HG03520 (cell line): ENCODE data around the gene PEX16.
A peak's percentile ranks its signal among the peaks of the same experiment; 100 is the strongest.

ENCODE experiments used
- ATAC-seq: cut with Tn5 transposase; IDR thresholded peaks from one replicate; pipeline ENCODE4 v1.9.1; 2021; ENCODE audit warnings: mild to moderate bottlenecking, moderate library complexity; ENCODE audit not compliant: unreplicated experiment

The PEX16 gene

GRCh38 chr11:45931739-45932138, 14.1 kb upstream of the PEX16 start:
- ATAC-seq, result no peak

GRCh38 chr11:45930951-45931570, 13.4 kb upstream of the PEX16 start:
- no peak for ATAC-seq

DNA sequence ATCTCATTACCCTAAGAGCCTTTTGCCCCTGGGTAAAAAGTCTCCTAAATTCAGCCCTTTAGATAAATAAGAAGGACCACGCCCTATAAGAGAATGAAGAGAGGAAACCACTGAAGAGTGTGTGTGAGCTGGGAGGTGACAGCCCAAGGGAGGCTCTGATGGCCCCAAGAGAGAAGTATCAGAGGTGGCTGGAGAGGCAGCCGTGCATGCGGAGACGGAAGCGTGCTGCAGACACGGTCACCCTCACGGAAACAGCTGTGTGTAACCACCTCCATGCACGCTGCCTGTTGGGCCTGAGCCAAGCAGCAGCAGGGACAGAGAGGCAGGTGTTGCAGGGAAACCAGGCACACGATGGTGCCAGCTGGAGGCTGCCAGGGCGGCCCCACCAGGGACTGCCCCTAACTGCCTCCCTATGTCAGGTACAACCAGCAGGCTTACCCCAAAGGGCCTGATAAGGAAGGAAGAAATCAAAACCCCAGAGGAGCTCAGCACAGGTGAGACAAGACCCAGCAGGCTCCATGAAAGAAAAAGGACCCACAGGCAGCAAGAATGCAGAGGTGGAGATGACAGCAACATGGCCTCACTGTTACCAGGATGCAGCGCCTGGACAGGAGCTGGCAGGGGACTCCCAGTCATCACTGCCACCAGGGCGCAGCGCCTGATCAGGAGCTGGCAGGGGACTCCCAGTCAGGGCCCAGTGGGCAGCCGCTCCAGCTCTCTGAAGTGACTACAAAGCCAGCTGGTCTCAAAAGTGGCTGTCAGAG, 12.5 kb upstream of the PEX16 start:
- ATAC-seq, result peak; percentile 92

- peak; percentile 12 for ATAC-seq
Observed at GRCh38 chr11:45929486-45930030, 11.9 kb upstream of the PEX16 start.

DNA sequence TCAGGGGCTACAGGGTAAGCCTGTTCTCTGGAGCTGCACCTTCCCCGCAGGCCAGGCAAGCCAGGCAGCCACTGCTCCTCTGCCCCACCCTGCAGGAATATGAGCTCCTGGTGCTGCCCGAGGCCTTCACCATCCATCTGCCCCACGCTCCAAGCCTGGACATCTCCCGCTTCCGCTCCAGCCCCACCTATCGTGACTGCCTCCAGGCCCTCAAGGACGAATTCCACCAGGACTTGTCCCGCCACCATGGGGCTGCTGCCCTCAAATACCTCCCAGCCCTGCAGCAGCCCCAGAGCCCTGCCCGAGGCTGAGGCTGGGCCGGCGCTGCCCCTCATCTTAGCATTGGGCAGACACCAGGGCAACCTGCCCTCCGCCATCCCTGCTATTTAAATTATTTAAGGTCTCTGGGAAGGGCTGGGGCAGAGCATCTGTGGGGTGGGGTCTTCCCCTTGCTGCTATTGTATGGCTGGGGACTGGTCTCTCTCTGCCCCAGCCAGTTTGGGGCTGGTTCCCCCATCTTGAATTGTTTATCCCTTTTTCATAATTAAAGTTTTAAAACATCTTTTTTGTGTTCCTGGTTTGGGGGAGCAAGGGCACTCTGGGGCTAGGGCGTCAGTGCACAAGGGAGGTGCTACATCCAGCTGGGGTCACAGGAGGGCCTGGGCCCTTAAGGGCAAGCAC, 11.0 kb upstream of the PEX16 start:
- ATAC-seq, result no peak

DNA sequence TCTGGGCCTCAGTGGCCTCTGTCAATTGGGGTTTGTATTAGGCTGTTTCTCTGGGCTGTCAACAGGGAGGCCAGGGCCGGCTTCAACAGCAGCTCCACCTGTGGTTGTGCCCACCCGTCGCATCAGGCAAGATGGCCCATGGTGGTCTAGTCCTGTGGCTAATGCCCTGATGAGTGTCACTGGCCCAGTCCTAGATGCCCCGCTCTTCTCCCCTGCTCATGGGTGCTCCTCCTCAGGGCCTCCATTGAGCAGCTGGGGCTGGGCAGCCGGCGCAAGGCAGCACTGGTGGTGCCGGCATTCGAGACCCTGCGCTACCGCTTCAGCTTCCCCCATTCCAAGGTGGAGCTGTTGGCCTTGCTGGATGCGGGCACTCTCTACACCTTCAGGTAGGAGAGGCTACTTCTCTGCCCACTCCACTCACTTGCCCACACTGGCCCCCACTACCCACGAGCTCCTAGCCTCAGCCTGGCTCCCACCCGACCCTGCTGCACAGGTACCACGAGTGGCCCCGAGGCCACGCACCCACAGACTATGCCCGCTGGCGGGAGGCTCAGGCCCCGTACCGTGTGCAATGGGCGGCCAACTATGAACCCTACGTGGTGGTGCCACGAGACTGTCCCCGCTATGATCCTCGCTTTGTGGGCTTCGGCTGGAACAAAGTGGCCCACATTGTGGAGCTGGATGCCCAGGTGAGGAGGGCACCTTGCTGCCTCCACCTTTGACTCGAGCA, 10.2 kb upstream of the PEX16 start:
- ATAC-seq, result no peak

DNA sequence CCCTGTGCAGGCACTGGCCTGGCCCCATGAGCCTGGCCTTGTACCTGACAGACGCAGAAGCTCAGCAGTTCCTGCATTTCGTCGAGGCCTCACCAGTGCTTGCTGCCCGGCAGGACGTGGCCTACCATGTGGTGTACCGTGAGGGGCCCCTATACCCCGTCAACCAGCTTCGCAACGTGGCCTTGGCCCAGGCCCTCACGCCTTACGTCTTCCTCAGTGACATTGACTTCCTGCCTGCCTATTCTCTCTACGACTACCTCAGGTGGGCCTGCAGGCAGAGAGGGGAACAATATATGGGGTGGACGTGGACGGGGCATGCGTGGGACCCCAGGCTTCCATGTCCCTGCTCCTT, 9.6 kb upstream of the PEX16 start:
- no peak for ATAC-seq

DNA sequence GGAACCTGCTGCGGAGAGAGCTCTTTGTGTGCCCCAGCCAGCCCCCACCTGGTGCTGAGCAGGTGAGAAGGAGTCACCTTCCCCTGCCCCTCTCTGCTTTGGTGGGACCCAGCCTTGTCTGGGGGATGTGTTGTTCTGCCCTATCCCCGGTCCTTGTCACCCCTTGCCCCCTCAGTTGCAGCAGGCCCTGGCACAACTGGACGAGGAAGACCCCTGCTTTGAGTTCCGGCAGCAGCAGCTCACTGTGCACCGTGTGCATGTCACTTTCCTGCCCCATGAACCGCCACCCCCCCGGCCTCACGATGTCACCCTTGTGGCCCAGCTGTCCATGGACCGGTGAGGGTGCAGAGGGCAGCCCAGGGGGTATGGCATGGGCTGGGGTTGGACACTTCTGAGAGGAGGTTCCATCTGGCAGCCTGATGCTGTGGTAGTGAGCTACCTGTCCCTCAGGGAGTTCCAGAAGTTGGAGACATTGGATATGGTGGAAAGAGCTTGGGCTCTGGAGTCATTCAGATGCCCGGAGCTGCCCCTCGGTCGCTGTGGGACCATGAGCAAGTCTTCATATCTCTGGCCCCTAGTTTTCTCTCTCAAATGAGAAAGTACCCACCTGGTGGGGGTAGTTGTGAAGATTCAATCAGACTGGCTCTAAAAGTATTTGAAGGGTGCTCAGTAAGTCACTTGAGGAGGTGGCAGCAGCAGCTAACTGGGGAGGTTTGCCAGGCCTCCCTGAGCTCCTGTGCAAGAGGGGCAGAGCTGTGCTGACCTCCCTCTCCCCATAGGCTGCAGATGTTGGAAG, 9.1 kb upstream of the PEX16 start:
- no peak for ATAC-seq

DNA sequence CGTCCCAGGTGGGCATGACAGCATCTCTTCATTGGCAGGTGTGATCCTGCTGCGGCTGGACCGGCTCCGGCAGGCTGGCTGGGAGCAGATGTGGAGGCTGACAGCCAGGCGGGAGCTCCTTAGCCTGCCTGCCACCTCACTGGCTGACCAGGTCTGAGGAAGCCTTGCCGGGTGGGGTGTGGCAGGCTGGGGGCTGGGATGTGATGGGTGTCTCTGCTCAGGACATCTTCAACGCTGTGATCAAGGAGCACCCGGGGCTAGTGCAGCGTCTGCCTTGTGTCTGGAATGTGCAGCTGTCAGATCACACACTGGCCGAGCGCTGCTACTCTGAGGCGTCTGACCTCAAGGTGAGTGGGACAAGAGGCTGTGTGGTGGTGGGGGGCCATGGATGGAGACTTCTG, 8.3 kb upstream of the PEX16 start:
- ATAC-seq, result no peak

- ATAC-seq, result no peak
Observed at GRCh38 chr11:45925550-45925949, 7.9 kb upstream of the PEX16 start.

GRCh38 chr11:45924927-45925326, 7.2 kb upstream of the PEX16 start:
- ATAC-seq, result no peak

- no peak for ATAC-seq
Observed at GRCh38 chr11:45924036-45924915, 6.6 kb upstream of the PEX16 start.

DNA sequence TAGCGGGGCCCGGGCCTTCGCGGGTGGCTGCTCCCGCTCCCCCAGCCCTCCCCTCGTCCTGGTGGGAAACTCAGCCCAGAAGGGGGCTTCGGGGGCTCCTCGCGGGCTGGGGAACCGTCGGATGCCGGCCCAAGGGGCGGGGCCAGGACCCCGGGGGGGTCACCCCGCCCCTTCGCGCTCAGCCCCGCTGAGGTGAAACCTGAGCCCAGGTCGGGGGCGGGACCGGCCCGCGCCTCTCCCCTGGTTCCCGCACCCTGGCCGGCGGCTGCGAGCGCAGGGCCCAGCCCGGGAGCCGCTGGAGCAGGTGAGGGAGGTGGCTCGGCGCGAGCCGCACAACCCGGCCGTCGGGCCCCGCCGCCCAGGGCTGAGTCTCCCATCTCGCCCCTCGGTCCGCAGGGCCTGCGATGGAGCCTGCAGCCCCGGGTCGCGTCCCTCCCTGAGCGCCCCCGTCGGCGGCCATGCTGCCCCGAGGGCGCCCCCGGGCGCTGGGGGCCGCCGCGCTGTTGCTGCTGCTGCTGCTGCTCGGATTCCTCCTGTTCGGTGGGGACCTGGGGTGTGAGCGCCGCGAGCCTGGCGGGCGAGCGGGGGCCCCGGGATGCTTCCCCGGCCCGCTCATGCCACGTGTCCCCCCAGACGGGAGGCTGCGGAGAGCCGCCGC, 4.9 kb upstream of the PEX16 start, which contains the start of gene LARGE2:
Gene LARGE2, plus strand, starts transcription at position 232 of the 658 bp plus-strand sequence. Its CDS starts 227 bp downstream, at position 459.
- no peak for ATAC-seq

DNA sequence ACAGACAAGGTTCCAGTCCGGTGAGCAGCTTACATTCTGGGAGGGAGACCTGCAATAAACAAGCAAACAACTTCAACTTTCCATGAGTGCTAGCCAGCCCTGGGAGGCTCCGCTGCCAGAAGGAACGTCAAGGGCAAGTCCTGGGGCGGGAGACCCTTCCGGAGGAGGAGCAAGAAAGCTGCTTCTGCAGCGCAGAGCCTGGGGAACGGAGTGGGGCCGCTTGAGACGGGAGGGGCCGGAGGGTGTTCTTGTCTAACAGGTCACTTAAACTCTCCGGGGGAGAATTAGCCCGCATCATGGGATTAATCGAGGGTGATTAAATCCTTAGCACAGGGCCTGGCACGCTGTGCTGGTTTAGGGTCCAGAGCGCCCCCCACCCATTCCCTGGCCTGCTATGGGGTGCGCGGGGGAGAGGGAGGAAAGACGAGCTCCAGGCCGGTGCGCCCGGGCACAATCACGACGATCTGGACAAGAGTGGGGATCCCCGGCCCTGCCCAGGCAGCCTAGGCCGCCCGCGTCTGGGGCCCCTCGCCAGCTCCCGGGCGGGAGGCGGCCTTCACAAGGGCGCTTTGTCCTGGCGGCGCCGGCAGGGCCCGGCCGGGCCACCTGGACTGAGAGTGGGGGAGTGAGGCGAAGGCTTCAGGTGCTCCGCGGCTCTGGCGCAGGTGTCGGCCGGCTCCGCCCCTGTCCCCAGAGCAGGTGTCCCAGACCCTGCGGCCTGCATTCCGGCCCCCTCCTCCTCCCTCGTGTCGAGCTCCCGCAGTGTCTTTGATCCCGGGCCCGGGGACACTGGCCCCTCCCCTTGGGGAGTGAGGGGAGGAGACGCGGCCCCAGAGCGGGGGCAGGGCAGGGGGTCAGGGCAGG, 4.1 kb upstream of the PEX16 start:
- no peak for ATAC-seq

GRCh38 chr11:45920531-45921477, 3.1 kb upstream of the PEX16 start:
- ATAC-seq, result no peak

DNA sequence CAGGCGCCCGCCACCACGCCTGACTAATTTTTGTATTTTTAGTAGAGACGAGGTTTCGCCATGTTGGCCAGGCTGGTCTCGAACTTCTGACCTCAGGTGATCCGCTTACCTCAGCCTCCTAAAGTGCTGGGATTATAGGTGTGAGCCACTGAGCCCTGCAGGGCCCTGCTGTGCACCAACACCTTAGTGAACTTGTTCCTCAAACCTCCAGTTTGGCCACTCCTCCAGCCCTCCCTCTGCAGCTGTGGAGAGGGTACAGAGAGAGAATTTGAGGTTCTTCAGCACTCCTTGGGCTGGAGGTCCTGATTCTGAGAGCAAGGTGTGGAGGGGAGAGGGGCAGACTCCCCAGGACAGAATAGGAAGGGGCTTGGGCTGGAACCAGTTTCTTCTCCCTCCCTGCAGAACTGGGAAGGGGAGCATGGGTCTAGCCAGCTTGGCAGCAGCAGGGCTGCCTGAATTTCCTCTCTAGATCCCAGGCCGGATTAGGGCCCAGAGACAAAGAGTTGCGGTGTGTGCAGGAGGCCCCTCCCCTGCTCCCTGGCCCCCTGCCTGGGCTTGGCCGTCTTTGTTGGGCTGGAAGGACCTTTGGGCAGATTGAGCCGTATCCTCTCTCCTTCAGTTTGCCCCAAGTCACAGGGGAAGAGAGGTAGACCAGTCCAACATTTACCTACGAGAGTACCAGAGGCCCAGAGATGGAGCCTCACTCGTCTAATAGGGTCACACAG, 2.3 kb upstream of the PEX16 start:
- ATAC-seq, result no peak
